HepG2 (cell line): ENCODE data around the gene MCM3AP. TPM values are rescaled to one million over a fixed set of nuclear protein-coding genes. Genes with fewer than 3 reads are reported as not detected.

Source experiments
- KAT8 ChIP-seq: IDR thresholded peaks from 2 replicates; pipeline ENCODE4 v1.6.1; 2016; ENCODE audit warnings: missing genetic modification reagents, missing compliant biosample characterization
- KDM5B ChIP-seq: sonication (generic); formaldehyde crosslinking; IDR thresholded peaks from 2 replicates; pipeline ENCODE4 v1.4.0; 2020; ENCODE audit warnings: missing genetic modification reagents, mild to moderate bottlenecking, borderline replicate concordance
- SRSF4 ChIP-seq: fragments of 200-400 bp; formaldehyde crosslinking; IDR thresholded peaks from one replicate; pipeline ENCODE4 v1.6.1; 2018; ENCODE audit warnings: mild to moderate bottlenecking, low read depth, low read length, moderate library complexity; ENCODE audit not compliant: poor library complexity, severe bottlenecking
- ZFP37 ChIP-seq: sonication (generic); formaldehyde crosslinking; IDR thresholded peaks from 2 replicates; pipeline ENCODE4 v1.4.0; 2020; ENCODE audit warnings: missing genetic modification reagents, borderline replicate concordance
- ZNF598 ChIP-seq: sonication (generic); formaldehyde crosslinking; IDR thresholded peaks from 2 replicates; pipeline ENCODE4 v1.5.1; 2020; ENCODE audit warnings: mild to moderate bottlenecking, missing genetic modification reagents, borderline replicate concordance
- polyA plus RNA-seq, 8 experiments: library from polyadenylated mRNA; depleted of rRNA in 3 of 8; stranded (reverse) in 7 of 8; unstranded in 1 of 8; fragments of >200 nt; fragmentation: Illumina TruSeq in 4 of 8; extraction: Trizol in 4 of 8; gene quantifications; 2 replicates each; pipeline versions ENCODE4 v1.2.1 to v1.2.3, GENCODE V29; 2011 to 2016; ENCODE audit warnings: low read depth in 4 of 8, missing spikeins in 1 of 8, mixed read lengths in 1 of 8; ENCODE audit not compliant: insufficient read depth in 1 of 8
- total RNA-seq, 5 experiments: library from RNA; depleted of rRNA; stranded (reverse); fragments of >200 nt; fragmentation: Illumina TruSeq; extraction: Trizol; gene quantifications; 2 replicates each; pipeline ENCODE4 v1.2.3, GENCODE V29; 2016; ENCODE audit warnings: low read depth in 1 of 5
- TF ChIP-seq, protein P1 (sequence below): sonication (generic); formaldehyde crosslinking; IDR thresholded peaks from 2 replicates; pipeline ENCODE4 v1.8.1; 2023; ENCODE audit warnings: mild to moderate bottlenecking, inconsistent platforms, moderate library complexity, missing genetic modification reagents, borderline replicate concordance
- TF ChIP-seq, protein P2 (sequence below): sonication (generic); formaldehyde crosslinking; IDR thresholded peaks from 2 replicates; pipeline ENCODE4 v1.8.1; 2022; ENCODE audit warnings: low read depth, mild to moderate bottlenecking, missing genetic modification reagents
- TF ChIP-seq, protein P3 (sequence below): sonication (generic); formaldehyde crosslinking; IDR thresholded peaks from 2 replicates; pipeline ENCODE4 v1.5.0; 2020; ENCODE audit warnings: missing genetic modification reagents
- TF ChIP-seq, protein P4 (sequence below): sonication (generic); formaldehyde crosslinking; IDR thresholded peaks from 2 replicates; pipeline ENCODE4 v1.5.1; 2020; ENCODE audit warnings: mild to moderate bottlenecking, missing genetic modification reagents, borderline replicate concordance
- TF ChIP-seq, protein P5 (sequence below): sonication (generic); formaldehyde crosslinking; IDR thresholded peaks from 2 replicates; pipeline ENCODE4 v1.4.0; 2020; ENCODE audit warnings: mild to moderate bottlenecking, missing genetic modification reagents, borderline replicate concordance

The MCM3AP gene
- total and polyA plus RNA-seq, 2 of the 13 experiments (the other 11 are each of a cell fraction or from before 2014, with no cell fraction given) = 27.0 to 54.7 TPM

DNA sequence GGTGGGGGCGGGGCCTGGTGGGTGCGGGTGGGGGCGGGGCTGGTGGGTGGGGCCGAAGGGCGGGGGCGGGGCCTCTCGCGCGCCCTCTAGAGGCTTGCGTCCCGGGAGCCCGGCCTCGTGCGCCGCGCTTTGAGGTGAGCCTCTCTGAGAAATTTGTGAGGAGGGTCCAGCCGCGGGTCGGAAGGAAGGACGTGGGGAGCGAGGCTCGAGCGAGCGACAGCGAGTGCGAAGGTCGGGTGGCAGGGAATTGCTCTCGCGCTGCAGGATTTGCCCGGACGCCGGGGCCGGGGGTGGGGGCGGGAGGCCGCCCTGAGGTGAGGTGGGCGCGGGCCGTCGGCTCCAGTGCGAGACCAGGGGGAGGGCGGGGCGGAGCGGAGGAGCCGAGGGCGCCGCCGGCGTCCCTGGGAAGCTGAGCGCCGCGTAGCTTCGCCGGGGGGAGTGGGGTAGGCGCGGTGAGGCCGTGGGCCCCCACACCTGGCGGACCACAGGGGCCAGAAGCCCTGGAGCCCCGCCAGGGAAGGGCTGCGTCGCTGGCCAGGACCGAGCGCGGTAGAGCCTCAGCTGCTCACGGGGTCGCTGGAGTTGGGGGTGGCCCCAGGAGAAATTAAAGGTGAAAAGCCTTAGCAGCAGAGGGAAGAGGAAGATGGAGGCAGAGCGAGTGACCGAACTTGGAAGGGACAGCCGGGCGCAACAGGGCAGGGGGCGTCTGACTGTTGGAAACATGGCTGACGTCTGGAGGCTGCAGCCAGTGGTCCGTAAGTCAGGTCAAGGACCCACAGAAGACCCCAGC lies 56.1 kb downstream of the MCM3AP start (continued):
- TF ChIP-seq SRSF4 (no peak), ZFP37 (CRISPR knock-in tag) (no peak), KAT8 (no peak), ZNF598 (CRISPR knock-in tag) (no peak), KDM5B (0 out of 2 replicates have a peak, but pooled peaks have one; percentile 2)
- TF ChIP-seq, protein P1, sequence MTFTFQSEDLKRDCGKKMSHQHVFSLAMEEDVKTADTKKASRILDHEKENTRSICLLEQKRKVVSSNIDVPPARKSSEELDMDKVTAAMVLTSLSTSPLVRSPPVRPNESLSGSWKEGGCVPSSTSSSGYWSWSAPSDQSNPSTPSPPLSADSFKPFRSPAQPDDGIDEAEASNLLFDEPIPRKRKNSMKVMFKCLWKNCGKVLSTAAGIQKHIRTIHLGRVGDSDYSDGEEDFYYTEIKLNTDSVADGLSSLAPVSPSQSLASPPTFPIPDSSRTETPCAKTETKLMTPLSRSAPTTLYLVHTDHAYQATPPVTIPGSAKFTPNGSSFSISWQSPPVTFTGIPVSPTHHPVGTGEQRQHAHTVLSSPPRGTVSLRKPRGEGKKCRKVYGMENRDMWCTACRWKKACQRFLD (CRISPR knock-in tag) = 0 out of 2 replicates have a peak, but pooled peaks have one; percentile 63
- TF ChIP-seq, protein P2, sequence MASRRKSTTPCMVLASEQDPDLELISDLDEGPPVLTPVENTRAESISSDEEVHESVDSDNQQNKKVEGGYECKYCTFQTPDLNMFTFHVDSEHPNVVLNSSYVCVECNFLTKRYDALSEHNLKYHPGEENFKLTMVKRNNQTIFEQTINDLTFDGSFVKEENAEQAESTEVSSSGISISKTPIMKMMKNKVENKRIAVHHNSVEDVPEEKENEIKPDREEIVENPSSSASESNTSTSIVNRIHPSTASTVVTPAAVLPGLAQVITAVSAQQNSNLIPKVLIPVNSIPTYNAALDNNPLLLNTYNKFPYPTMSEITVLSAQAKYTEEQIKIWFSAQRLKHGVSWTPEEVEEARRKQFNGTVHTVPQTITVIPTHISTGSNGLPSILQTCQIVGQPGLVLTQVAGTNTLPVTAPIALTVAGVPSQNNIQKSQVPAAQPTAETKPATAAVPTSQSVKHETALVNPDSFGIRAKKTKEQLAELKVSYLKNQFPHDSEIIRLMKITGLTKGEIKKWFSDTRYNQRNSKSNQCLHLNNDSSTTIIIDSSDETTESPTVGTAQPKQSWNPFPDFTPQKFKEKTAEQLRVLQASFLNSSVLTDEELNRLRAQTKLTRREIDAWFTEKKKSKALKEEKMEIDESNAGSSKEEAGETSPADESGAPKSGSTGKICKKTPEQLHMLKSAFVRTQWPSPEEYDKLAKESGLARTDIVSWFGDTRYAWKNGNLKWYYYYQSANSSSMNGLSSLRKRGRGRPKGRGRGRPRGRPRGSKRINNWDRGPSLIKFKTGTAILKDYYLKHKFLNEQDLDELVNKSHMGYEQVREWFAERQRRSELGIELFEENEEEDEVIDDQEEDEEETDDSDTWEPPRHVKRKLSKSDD = no peak
- TF ChIP-seq, protein P3, sequence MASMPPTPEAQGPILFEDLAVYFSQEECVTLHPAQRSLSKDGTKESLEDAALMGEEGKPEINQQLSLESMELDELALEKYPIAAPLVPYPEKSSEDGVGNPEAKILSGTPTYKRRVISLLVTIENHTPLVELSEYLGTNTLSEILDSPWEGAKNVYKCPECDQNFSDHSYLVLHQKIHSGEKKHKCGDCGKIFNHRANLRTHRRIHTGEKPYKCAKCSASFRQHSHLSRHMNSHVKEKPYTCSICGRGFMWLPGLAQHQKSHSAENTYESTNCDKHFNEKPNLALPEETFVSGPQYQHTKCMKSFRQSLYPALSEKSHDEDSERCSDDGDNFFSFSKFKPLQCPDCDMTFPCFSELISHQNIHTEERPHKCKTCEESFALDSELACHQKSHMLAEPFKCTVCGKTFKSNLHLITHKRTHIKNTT (CRISPR knock-in tag) = no peak
- TF ChIP-seq, protein P4, sequence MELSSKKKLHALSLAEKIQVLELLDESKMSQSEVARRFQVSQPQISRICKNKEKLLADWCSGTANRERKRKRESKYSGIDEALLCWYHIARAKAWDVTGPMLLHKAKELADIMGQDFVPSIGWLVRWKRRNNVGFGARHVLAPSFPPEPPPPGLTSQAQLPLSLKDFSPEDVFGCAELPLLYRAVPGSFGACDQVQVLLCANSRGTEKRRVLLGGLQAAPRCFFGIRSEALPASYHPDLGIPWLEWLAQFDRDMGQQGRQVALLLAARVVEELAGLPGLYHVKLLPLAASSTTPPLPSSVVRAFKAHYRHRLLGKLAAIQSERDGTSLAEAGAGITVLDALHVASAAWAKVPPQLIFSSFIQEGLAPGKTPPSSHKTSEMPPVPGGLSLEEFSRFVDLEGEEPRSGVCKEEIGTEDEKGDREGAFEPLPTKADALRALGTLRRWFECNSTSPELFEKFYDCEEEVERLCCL (CRISPR knock-in tag) = no peak
- TF ChIP-seq, protein P5, sequence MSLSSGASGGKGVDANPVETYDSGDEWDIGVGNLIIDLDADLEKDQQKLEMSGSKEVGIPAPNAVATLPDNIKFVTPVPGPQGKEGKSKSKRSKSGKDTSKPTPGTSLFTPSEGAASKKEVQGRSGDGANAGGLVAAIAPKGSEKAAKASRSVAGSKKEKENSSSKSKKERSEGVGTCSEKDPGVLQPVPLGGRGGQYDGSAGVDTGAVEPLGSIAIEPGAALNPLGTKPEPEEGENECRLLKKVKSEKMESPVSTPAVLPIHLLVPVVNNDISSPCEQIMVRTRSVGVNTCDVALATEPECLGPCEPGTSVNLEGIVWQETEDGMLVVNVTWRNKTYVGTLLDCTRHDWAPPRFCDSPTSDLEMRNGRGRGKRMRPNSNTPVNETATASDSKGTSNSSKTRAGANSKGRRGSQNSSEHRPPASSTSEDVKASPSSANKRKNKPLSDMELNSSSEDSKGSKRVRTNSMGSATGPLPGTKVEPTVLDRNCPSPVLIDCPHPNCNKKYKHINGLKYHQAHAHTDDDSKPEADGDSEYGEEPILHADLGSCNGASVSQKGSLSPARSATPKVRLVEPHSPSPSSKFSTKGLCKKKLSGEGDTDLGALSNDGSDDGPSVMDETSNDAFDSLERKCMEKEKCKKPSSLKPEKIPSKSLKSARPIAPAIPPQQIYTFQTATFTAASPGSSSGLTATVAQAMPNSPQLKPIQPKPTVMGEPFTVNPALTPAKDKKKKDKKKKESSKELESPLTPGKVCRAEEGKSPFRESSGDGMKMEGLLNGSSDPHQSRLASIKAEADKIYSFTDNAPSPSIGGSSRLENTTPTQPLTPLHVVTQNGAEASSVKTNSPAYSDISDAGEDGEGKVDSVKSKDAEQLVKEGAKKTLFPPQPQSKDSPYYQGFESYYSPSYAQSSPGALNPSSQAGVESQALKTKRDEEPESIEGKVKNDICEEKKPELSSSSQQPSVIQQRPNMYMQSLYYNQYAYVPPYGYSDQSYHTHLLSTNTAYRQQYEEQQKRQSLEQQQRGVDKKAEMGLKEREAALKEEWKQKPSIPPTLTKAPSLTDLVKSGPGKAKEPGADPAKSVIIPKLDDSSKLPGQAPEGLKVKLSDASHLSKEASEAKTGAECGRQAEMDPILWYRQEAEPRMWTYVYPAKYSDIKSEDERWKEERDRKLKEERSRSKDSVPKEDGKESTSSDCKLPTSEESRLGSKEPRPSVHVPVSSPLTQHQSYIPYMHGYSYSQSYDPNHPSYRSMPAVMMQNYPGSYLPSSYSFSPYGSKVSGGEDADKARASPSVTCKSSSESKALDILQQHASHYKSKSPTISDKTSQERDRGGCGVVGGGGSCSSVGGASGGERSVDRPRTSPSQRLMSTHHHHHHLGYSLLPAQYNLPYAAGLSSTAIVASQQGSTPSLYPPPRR (CRISPR knock-in tag) = 0 out of 2 replicates have a peak, but pooled peaks have one; percentile 57
